ENCODE data around the gene AFG1L. TPM values are rescaled to one million over a fixed set of nuclear protein-coding genes. Genes with fewer than 3 reads are reported as not detected.
"Not testable (repeated sequence)": the region's sequence is repeated elsewhere in the genome, so short reads cannot be mapped to it uniquely, and the experiment has no call there.

AFG1L gene
- total RNA-seq, 2 experiments from 2014 or later: 4.0 to 7.5 TPM

DNA sequence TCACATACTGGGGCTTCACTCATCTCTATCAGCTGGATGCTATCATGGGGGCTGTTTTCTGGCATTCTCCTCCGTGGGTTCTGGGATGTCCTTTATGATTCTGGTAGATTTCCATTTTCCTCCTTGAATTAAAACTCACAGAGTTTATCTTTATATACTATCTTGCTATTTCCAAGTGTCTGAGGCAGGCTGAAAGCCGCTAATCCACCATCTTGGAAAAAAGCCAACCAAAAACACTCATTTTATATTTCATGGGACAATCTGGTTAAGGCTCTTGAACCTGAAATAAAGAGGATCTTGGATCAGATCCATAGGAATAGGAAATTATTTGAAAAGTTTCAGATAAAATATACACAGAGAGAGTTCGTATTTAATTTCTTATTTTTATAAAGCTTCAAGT lies 86.0 kb downstream of the AFG1L start:
- H3K27me3 Mint-ChIP-seq (ENCODE audit: low read depth): no peaks in the 10 kb centered on the region
- H3K27ac Mint-ChIP-seq: no peak overlapping the region
- ATAC-seq (no peak), DNase-seq (no peak)
- POLR2A ChIA-PET: no interaction called here
- H3K9me3 Mint-ChIP-seq (ENCODE audit: insufficient read depth): no peaks in the 10 kb centered on the region
- CTCF ChIA-PET: no interaction called here
- H3K36me3 Mint-ChIP-seq (ENCODE audit: low read depth): peaks cover 5% of the 10 kb centered on the region
- H3K4me1 Mint-ChIP-seq (ENCODE audit: low read depth): no peaks in the 10 kb centered on the region
- H3K4me3 Mint-ChIP-seq: no peak overlapping the region

DNA sequence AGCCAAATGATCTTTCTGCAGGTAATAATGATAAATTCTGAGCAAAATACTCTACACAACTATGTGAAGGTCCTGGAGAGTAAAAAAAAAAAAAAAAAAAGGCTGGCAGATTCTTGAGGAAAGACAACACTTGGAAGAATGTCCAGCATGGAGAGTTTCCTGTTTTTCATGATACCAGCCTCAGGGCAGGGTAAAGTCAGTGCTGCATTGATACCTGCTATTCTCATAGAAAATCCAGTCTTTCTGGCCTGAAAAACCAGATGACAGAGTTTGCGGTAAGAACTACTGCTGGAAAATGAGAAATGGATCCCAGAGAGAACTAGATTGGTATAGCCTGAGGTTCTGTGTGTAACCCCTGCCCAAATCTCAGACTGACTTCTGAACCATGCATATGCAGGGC lies 89.1 kb downstream of the AFG1L start:
- no peaks in the 10 kb centered on the region for H3K36me3 Mint-ChIP-seq (ENCODE audit: low read depth)
- no peaks in the 10 kb centered on the region for H3K27me3 Mint-ChIP-seq (ENCODE audit: low read depth)
- no peaks in the 10 kb centered on the region for H3K9me3 Mint-ChIP-seq (ENCODE audit: insufficient read depth)
- no peaks in the 10 kb centered on the region for H3K4me1 Mint-ChIP-seq (ENCODE audit: low read depth)
- DNase-seq (no peak), ATAC-seq (no peak)
- H3K27ac Mint-ChIP-seq: no peak overlapping the region
- POLR2A ChIA-PET: no interaction called here
- H3K4me3 Mint-ChIP-seq: no peak overlapping the region
- CTCF ChIA-PET: interaction anchor here (1.0 kb wide), 1 partner anchor 10 kb away, joined by 3 read pairs; no protein-coding TSS in a partner anchor

DNA sequence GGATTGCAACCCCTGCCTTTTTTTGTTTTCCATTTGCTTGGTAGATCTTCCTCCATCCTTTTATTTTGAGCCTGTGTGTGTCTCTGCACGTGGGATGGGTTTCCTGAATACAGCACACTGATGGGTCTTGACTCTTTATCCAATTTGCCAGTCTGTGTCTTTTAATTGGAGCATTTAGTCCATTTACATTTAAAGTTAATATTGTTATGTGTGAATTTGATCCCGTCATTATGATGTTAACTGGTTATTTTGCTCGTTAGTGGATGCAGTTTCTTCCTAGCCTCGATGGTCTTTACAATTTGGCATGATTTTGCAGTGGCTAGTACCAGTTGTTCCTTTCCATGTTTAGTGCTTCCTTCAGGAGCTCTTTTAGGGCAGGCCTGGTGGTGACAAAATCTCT lies 94.3 kb downstream of the AFG1L start:
- CTCF ChIA-PET; H3K4me3 Mint-ChIP-seq; ATAC-seq; H3K9me3 Mint-ChIP-seq (ENCODE audit: insufficient read depth); H3K27ac Mint-ChIP-seq; H3K4me1 Mint-ChIP-seq (ENCODE audit: low read depth); H3K36me3 Mint-ChIP-seq (ENCODE audit: low read depth); POLR2A ChIA-PET; H3K27me3 Mint-ChIP-seq (ENCODE audit: low read depth); DNase-seq: not testable (repeated sequence)

DNA sequence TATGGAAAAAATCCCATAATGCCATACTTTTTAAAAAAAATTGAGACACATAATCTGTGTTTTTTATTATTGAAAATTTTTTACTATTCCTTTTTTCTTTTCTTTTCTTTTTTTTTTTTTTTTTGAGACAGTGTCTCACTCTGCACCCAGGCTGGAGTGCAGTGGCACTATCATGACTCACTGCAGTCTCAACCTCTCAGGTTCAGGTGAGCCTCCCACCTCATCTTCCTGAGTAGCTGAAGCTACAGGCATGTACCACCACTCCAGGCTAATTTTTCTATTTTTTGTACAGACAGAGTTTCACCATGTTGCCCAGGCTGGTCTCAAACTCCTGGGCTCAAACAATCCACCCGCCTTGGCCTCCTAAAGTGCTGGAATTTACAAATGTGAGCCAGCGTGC lies 100.4 kb downstream of the AFG1L start:
- DNase-seq (no peak), ATAC-seq (no peak)
- H3K36me3 Mint-ChIP-seq (ENCODE audit: low read depth): no peaks in the 10 kb centered on the region
- ChIA-PET CTCF (no interaction called here), POLR2A (interaction anchor here (0.7 kb wide), 1 partner anchor 357 kb away, joined by 3 read pairs; no protein-coding TSS in a partner anchor)
- H3K27ac Mint-ChIP-seq: no peak overlapping the region
- H3K4me1 Mint-ChIP-seq (ENCODE audit: low read depth): no peaks in the 10 kb centered on the region
- no peaks in the 10 kb centered on the region for H3K9me3 Mint-ChIP-seq (ENCODE audit: insufficient read depth)
- no peak overlapping the region for H3K4me3 Mint-ChIP-seq
- peaks cover 3% of the 10 kb centered on the region for H3K27me3 Mint-ChIP-seq (ENCODE audit: low read depth)

DNA sequence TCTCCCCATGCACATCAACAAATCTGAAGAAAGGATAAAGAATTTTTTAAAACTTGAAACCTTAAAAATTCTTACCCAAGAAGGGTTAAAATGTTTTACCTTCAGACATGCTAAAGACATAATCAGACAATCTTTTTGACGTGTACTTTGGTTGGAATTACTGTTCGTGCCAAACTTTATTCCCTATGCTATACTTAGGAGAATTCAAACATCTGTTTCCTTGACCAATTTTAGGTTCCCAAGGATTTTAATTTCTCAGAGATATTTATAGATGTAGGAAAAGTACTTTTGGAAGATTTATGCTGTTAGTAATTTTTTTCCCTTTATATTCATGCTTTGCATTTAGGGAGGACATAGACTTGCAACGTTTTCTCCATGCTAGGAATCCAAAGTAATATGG lies 108.4 kb downstream of the AFG1L start:
- Mint-ChIP-seq H3K4me3 (no peak overlapping the region), H3K4me1 (ENCODE audit: low read depth) (no peaks in the 10 kb centered on the region), H3K36me3 (ENCODE audit: low read depth) (peaks cover 2% of the 10 kb centered on the region), H3K27ac (no peak overlapping the region), H3K9me3 (ENCODE audit: insufficient read depth) (no peaks in the 10 kb centered on the region), H3K27me3 (ENCODE audit: low read depth) (peaks cover 3% of the 10 kb centered on the region)
- POLR2A ChIA-PET: no interaction called here
- ATAC-seq (no peak), DNase-seq (no peak)
- CTCF ChIA-PET: interaction anchor here (0.6 kb wide), 1 partner anchor 709 kb away, joined by 3 read pairs; no protein-coding TSS in a partner anchor

DNA sequence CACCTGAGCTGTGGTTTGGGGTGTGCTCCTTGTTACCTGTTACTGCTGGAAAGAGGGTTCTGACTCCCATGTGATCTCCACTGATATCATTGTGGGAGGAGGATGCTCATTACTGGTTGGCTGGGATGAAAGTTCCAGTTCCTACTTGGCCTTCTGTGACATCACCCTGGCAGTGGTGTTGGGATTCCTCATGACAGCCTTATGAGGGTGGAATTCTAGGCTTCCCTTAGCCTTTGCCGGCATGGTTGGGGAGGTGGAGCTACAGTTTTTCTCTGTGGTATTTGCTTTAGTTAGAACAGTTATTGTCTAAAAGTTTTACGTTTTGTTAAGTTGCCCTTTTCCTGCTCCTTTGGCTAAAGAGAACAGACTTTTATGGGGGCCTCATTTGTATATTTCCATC lies 112.1 kb downstream of the AFG1L start:
- no peak for DNase-seq
- no peak for ATAC-seq
- H3K27ac Mint-ChIP-seq: no peak overlapping the region
- no peaks in the 10 kb centered on the region for H3K4me1 Mint-ChIP-seq (ENCODE audit: low read depth)
- peaks cover 2% of the 10 kb centered on the region for H3K36me3 Mint-ChIP-seq (ENCODE audit: low read depth)
- CTCF ChIA-PET: no interaction called here
- H3K4me3 Mint-ChIP-seq: no peak overlapping the region
- peaks cover 2% of the 10 kb centered on the region for H3K9me3 Mint-ChIP-seq (ENCODE audit: insufficient read depth)
- POLR2A ChIA-PET: no interaction called here
- H3K27me3 Mint-ChIP-seq (ENCODE audit: low read depth): no peaks in the 10 kb centered on the region

DNA sequence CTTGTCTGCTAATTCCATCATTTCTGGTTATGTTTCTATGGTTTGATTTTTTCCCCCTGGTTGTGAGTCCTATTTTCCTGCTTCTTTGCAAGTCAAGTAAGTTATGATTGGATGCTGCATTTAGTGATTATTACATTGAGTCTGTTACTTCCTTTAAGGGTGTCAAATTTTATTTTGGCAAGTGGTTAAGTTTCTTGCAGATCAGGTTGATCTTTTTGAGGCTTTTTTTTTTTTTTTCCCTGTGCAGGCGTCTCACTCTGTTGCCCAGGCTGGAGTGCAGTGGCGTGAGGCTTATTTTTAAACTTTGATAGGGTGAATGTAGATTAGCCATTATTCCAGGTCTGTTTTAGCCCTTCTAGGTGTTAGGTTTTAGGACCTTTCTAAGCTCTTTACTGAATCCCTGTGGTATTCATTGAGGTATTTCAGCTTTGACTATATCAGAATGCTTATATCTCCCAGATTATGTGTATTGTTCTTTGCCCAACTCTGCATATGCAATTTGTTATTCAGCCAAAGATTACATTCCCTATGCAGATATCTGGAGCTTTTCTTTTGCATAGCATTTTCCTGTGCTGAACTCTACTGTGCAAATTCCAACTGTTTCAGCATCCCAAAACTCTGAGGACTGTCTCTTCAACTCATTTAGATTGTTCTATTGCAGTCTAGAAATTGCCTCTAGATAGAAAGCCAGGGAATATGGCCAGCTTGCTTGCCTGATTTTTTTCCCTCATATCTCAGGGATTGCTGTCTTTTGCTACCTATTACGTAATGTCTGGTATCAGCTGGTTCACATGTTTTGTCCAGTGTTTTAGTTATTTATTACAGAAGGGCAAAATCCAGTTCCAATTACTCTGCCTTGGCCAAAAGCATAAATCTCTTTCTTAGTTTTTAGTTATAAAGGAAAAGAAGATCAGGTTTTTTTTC lies 113.3 kb downstream of the AFG1L start:
- ATAC-seq: no peak
- H3K4me3 Mint-ChIP-seq: no peak overlapping the region
- POLR2A ChIA-PET: no interaction called here
- H3K36me3 Mint-ChIP-seq (ENCODE audit: low read depth): peaks cover 4% of the 10 kb centered on the region
- H3K27me3 Mint-ChIP-seq (ENCODE audit: low read depth): no peaks in the 10 kb centered on the region
- H3K27ac Mint-ChIP-seq: no peak overlapping the region
- no peaks in the 10 kb centered on the region for H3K4me1 Mint-ChIP-seq (ENCODE audit: low read depth)
- DNase-seq: no peak
- peaks cover 6% of the 10 kb centered on the region for H3K9me3 Mint-ChIP-seq (ENCODE audit: insufficient read depth)
- CTCF ChIA-PET: interaction anchor here (0.6 kb wide), 1 partner anchor 93 kb away, joined by 3 read pairs; no protein-coding TSS in a partner anchor

DNA sequence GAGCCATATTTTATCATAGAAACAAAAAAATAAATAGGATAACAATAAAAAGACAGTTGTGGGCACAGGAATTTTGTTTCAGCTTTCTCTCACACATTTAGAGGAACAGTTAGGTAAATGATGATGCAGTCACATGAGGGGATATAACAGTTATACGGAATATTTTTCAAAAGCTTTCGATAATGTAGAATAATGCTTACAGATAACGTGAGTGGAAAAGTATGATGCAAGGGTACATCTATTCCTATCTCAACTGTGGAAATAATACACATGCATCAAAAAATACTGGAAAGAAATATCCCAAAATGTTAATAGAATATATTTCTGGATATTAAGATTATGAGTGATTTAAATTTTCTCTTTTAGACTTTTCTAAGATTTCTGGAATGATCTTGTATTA lies 114.0 kb downstream of the AFG1L start:
- H3K4me1 Mint-ChIP-seq (ENCODE audit: low read depth): no peaks in the 10 kb centered on the region
- DNase-seq: no peak
- H3K27me3 Mint-ChIP-seq (ENCODE audit: low read depth): no peaks in the 10 kb centered on the region
- H3K27ac Mint-ChIP-seq: no peak overlapping the region
- ChIA-PET CTCF (no interaction called here), POLR2A (no interaction called here)
- H3K4me3 Mint-ChIP-seq: no peak overlapping the region
- H3K36me3 Mint-ChIP-seq (ENCODE audit: low read depth): peaks cover 4% of the 10 kb centered on the region
- H3K9me3 Mint-ChIP-seq (ENCODE audit: insufficient read depth): peaks cover 6% of the 10 kb centered on the region
- ATAC-seq: no peak

DNA sequence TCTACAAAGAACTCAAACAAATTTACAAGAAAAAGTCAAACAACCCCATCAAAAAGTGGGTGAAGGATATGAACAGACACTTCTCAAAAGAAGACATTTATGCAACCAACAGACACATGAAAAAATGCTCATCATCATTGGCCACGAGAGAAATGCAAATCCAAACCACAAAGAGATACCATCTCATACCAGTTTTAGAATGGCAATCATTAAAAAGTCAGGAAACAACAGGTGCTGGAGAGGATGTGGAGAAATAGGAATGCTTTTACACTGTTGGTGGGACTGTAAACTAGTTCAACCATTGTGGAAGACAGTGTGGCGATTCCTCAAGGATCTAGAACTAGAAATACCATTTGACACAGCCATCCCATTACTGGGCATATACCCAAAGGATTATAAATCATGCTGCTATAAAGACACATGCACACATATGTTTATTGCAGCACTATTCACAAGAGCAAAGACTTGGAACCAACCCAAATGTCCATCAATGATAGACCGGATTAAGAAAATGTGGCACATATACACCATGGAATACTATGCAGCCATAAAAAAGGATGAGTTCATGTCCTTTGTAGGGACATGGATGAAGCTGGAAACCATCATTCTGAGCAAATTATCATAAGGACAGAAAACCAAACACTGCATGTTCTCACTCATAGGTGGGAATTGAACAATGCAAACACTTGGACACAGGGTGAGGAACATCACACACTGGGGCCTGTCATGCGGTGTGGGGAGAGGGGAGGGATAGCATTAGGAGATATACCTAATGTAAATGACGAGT lies 121.4 kb downstream of the AFG1L start:
- H3K4me3 Mint-ChIP-seq; CTCF ChIA-PET; POLR2A ChIA-PET; H3K27ac Mint-ChIP-seq; DNase-seq; H3K4me1 Mint-ChIP-seq (ENCODE audit: low read depth); ATAC-seq; H3K9me3 Mint-ChIP-seq (ENCODE audit: insufficient read depth); H3K36me3 Mint-ChIP-seq (ENCODE audit: low read depth): not testable (repeated sequence)
- peaks cover 12% of the 10 kb centered on the region for H3K27me3 Mint-ChIP-seq (ENCODE audit: low read depth)

DNA sequence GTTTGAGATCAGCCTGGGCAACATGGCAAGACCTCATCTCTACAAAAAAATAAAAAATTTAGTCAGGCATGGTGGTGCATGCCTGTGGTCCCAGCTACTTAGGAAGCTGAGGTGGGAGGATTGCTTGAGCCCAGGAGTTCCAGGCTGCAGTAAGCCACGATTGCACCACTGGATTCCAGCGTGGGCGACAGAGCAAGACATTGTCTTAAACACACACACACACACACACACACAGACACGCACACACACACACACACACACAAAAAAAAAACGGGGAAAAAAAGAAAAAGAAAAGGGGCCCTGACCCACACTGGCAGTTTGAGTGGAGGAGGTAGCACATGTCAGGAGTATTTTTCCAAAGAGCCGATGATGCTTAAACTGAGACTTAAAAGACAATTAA lies 122.2 kb downstream of the AFG1L start:
- H3K9me3 Mint-ChIP-seq (ENCODE audit: insufficient read depth): peaks cover 3% of the 10 kb centered on the region
- DNase-seq (no peak), ATAC-seq (no peak)
- peaks cover 15% of the 10 kb centered on the region for H3K27me3 Mint-ChIP-seq (ENCODE audit: low read depth)
- H3K4me3 Mint-ChIP-seq: no peak overlapping the region
- ChIA-PET POLR2A (no interaction called here), CTCF (no interaction called here)
- peaks cover 2% of the 10 kb centered on the region for H3K36me3 Mint-ChIP-seq (ENCODE audit: low read depth)
- no peak overlapping the region for H3K27ac Mint-ChIP-seq
- H3K4me1 Mint-ChIP-seq (ENCODE audit: low read depth): no peaks in the 10 kb centered on the region

DNA sequence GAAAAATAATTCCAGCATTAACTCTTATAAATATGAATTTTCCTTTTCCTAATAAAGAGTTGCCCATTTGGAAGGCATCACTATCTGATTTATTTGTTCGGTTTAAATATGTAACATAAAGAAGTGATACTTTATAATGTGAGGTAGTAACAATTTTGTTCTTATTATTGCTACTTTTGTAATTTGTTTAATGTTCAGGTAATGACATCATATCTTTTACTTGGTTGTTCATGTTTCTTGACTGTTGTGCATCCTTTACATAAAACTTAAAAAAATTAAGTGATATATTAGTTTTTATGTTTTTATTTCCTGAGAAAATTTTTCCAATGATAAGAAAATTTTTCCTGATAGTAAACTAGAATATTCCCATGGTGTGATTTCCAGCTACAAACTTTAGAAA lies 124.6 kb downstream of the AFG1L start:
- Mint-ChIP-seq H3K9me3 (ENCODE audit: insufficient read depth) (no peaks in the 10 kb centered on the region), H3K4me1 (ENCODE audit: low read depth) (no peaks in the 10 kb centered on the region), H3K27me3 (ENCODE audit: low read depth) (peaks cover 15% of the 10 kb centered on the region), H3K4me3 (no peak overlapping the region), H3K36me3 (ENCODE audit: low read depth) (no peaks in the 10 kb centered on the region), H3K27ac (no peak overlapping the region)
- DNase-seq (no peak), ATAC-seq (no peak)
- CTCF ChIA-PET: no interaction called here
- POLR2A ChIA-PET: no interaction called here

DNA sequence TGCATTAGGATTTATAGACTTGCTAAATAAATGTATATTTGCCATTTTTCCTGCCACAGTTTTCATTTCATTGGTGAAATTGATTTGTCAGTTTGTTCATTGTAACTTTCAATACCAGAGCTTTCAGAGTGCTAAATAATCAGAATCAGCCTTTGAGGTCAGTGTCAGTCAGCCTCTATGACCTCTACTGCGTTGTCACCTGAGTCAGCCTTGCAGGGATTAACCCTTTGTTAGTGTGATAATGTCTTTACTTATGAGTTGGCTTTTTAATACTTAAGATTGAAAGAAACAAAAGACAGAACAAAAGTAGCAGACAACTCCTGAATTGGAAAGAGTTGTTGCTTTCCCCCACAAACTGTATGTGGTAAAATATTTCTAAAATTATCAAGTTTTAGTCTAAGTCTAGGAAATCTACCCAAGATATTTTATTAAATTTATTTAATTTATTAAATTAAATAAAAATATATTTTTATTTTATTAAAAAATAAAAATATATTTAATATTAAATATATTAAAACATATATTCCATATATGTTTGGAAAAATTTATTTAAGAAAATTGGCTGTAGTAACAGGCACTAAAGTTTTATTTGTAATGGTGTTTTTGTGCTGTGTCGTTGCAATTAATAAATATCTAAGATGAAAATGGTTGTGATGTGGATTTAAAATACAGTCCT lies 125.2 kb downstream of the AFG1L start:
- CTCF ChIA-PET: no interaction called here
- ATAC-seq: no peak
- no peak overlapping the region for H3K4me3 Mint-ChIP-seq
- H3K27me3 Mint-ChIP-seq (ENCODE audit: low read depth): peaks cover 14% of the 10 kb centered on the region
- no peak overlapping the region for H3K27ac Mint-ChIP-seq
- no peaks in the 10 kb centered on the region for H3K36me3 Mint-ChIP-seq (ENCODE audit: low read depth)
- POLR2A ChIA-PET: no interaction called here
- H3K4me1 Mint-ChIP-seq (ENCODE audit: low read depth): no peaks in the 10 kb centered on the region
- no peaks in the 10 kb centered on the region for H3K9me3 Mint-ChIP-seq (ENCODE audit: insufficient read depth)
- no peak for DNase-seq
